GM12878 (cell line): Measurements from ENCODE around the gene ATXN1.

Experiments
- CHD2 ChIP-seq: IDR thresholded peaks from 2 replicates; pipeline ENCODE4 v1.6.1; 2011; ENCODE audit warnings: low read depth, low read length, improper control_type of control experiment, borderline replicate concordance
- CTCF ChIP-seq, 3 experiments: IDR thresholded peaks in 2 of 3; conservative IDR thresholded peaks in 1 of 3; 2 replicates each; pipeline ENCODE4 v1.5.1; 2011; ENCODE audit warnings: low read depth in 3 of 3, low read length in 3 of 3, mild to moderate bottlenecking in 3 of 3, control low read depth in 2 of 3, moderate library complexity in 2 of 3, inconsistent platforms in 1 of 3, mixed read lengths in 1 of 3; ENCODE audit not compliant: control insufficient read depth in 2 of 3, insufficient read depth in 1 of 3; ENCODE audit errors: extremely low read depth in 1 of 3
- FOXM1 ChIP-seq: IDR thresholded peaks from 2 replicates; pipeline ENCODE4 v1.6.1; 2012; ENCODE audit warnings: low read depth, mild to moderate bottlenecking, inconsistent platforms, low read length, moderate library complexity
- IKZF1 ChIP-seq: fragments of 450-650 bp; conservative IDR thresholded peaks from 2 replicates; pipeline ENCODE4 v1.6.1; 2017; ENCODE audit warnings: antibody characterized with exemption, mild to moderate bottlenecking
- MAX ChIP-seq: IDR thresholded peaks from 2 replicates; pipeline ENCODE4 v1.6.1; 2012; ENCODE audit warnings: low read depth, low read length, improper control_type of control experiment
- MYC ChIP-seq: IDR thresholded peaks from 2 replicates; pipeline ENCODE4 v1.6.1; 2011; ENCODE audit warnings: mild to moderate bottlenecking, low read length, moderate library complexity, inconsistent platforms; ENCODE audit not compliant: insufficient read depth, insufficient replicate concordance, insufficient read length, severe bottlenecking
- SP1 ChIP-seq: IDR thresholded peaks from one replicate; pipeline ENCODE4 v1.6.1; 2011; ENCODE audit warnings: low read depth, low read length
- TF ChIP-seq, protein P1 (sequence below): IDR thresholded peaks from 2 replicates; pipeline ENCODE4 v1.6.1; 2012; ENCODE audit warnings: low read depth, low read length, improper control_type of control experiment

DNA sequence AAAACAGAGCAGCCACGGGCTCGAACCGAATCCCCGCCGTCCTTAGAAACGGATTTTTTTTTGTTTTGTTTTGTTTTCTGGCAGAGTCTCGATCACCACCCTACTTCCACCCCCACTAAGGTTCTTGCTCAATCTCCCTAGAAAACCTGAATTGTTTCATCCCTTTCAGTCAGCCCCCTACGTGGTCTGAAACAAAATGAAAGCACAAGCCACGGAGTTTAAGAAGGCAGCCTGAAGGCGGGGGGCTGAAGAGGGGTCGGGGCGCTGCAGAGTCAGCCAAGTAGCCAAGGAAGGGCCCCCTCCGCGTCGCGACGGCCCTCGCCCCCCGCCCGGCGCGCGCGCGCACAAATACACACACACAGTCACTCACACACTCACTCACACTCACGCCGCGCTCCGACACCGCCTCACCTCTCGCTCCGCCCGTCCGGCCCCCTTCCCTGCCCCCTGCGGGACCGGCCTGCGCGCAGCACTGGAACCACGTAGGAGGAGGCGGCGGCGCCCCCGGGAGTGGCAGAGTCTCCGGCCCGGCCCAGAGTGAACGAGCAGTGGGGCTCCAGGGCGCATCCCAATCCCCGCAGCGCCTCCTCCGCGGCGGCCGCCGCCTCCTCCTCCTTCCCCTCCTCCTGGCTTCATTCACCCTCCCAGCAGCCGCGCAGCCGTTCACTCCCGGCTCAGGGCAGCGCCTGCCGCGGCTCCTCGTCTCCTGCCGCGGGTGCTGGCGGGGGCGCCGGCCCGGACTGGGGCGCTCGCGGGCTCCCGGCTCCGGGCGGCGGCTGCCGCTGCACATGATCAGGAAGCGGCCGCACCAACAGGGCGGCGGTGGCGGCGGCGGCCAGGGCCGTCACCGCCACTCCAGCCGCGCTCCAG lies 1.4 kb downstream of the ATXN1 start:
- TF ChIP-seq CTCF (IDR thresholded peaks at IDR 0.05 in 2 of 3, conservative IDR thresholded peaks at IDR 0.05 in 1 of 3; ENCODE audit: control insufficient read depth in 2 of 3, extremely low read depth in 1 of 3, insufficient read depth in 1 of 3, low read depth in 3 of 3, low read length in 3 of 3) (peak in 1 of 3 experiments; percentile 6; a peak in 2 of 6 replicates), MYC (no peak), MAX (no peak; the same call in none of the 2 replicates), CHD2 (0 out of 2 replicates have a peak, but pooled peaks have one; percentile 26), FOXM1 (no peak), IKZF1 (peak; percentile 90), SP1 (no peak)
- TF ChIP-seq, protein P1, sequence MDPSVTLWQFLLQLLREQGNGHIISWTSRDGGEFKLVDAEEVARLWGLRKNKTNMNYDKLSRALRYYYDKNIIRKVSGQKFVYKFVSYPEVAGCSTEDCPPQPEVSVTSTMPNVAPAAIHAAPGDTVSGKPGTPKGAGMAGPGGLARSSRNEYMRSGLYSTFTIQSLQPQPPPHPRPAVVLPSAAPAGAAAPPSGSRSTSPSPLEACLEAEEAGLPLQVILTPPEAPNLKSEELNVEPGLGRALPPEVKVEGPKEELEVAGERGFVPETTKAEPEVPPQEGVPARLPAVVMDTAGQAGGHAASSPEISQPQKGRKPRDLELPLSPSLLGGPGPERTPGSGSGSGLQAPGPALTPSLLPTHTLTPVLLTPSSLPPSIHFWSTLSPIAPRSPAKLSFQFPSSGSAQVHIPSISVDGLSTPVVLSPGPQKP: no peak
